Upper lobe of left lung (tissue), 6 donors: ENCODE measurements around the gene CHM. TPM values are rescaled to one million over a fixed set of nuclear protein-coding genes. Genes with fewer than 3 reads are reported as not detected.

Source experiments
- ATAC-seq, 2 donors: fragments of 200-7000 bp; cut with Tn5 transposase; one replicate each; pipeline ENCODE4 v1.9.1; 2022; ENCODE audit warnings: mild to moderate bottlenecking in 2 of 2, moderate library complexity in 2 of 2; ENCODE audit not compliant: low FRiP score in 2 of 2
- DNase-seq, 2 donors: peaks; one replicate each; pipeline ENCODE4 v3.0.0-alpha.2; 2019 to 2020
- H3K27ac ChIP-seq, 4 donors: fragments of 200-600 bp; sonication (generic); one replicate each; pipeline ENCODE4 v1.5.1; 2016 to 2019
- H3K27me3 ChIP-seq, 4 donors: fragments of 200-600 bp; sonication (generic); one replicate each; pipeline ENCODE4 v1.5.1; 2017 to 2019
- H3K36me3 ChIP-seq, 4 donors: fragments of 200-600 bp; sonication (generic); one replicate each; pipeline ENCODE4 v1.5.1; 2016 to 2019
- H3K4me1 ChIP-seq, 4 donors: fragments of 200-600 bp; sonication (generic); one replicate each; pipeline ENCODE4 v1.5.1; 2018 to 2019
- H3K4me3 ChIP-seq, 4 donors: fragments of 200-600 bp; sonication (generic); one replicate each; pipeline ENCODE4 v1.5.1; 2017 to 2019; ENCODE audit warnings: mild to moderate bottlenecking in 2 of 4, moderate library complexity in 1 of 4
- H3K9me3 ChIP-seq, 4 donors: fragments of 200-600 bp; sonication (generic); one replicate each; pipeline ENCODE4 v1.5.1; 2018 to 2019
- EP300 ChIP-seq, 4 donors: sonication (generic); formaldehyde crosslinking; IDR thresholded peaks; one replicate each; pipeline ENCODE4 v1.5.1; 2017; ENCODE audit warnings: antibody characterized with exemption in 4 of 4, control low read depth in 2 of 4
- POLR2A ChIP-seq, 4 donors: fragments of 450-650 bp; IDR thresholded peaks; one replicate each; pipeline ENCODE4 v1.5.1; 2016 to 2017; ENCODE audit warnings: antibody characterized with exemption in 4 of 4, mild to moderate bottlenecking in 2 of 4
- POLR2AphosphoS5 ChIP-seq, 2 donors: sonication (generic); formaldehyde crosslinking; IDR thresholded peaks; one replicate each; pipeline ENCODE4 v1.5.1; 2017; ENCODE audit warnings: antibody characterized with exemption in 2 of 2
- WGBS, 2 donors: methylation state at CpG; one replicate each; pipeline ENCODE4 v1.1.5; 2017 to 2018; 5-methylcytosine and 5-hydroxymethylcytosine counted together
- total RNA-seq, 6 donors: library from RNA; depleted of rRNA in 4 of 6; stranded (reverse); fragments of >200 nt in 4 of 6; gene quantifications; one replicate each; pipeline versions ENCODE4 v1.1.0 to v1.2.1, GENCODE V29; 2016 to 2021
- TF ChIP-seq, protein P1 (sequence below), 6 experiments: fragments of 450-650 bp in 4 of 6; fragments of 200-600 bp in 2 of 6; sonication (generic) in 2 of 6; IDR thresholded peaks; one replicate each; pipeline ENCODE4 v1.5.1; 2016 to 2019; ENCODE audit warnings: antibody characterized with exemption in 6 of 6
- donor health status: DM: no; HTN: no; CAD: no; lungs with moderate emphysema.
- donor health status: DM: no; HTN: yes; CAD: no; lungs with severe emphysema.

The CHM gene
- total RNA-seq, 6 donors from 2014 or later: 14.7 to 28.6 (median 20.6) TPM

DNA sequence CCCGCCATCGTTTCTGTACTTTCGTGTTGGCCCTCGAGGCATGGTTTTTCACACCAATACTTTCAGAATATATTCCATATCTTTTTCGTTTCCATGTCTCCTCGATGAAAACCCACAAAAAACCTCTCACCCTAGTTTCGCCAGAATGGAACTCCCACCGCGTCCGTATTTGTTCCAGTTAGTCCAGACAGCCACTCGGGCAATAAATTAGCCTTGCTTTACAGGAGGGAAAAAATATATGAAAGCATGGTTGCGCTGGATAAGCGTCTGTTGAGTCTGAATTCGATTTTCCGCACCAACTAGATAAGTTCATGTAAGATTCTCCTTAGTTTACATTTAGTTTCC lies 550 bp upstream of the CHM start:
- no peaks in the 10 kb centered on the region for H3K36me3 ChIP-seq
- no peaks in the 10 kb centered on the region for H3K9me3 ChIP-seq
- peak overlapping the region; percentile 11 to 63 (median 52) for H3K4me3 ChIP-seq
- no peaks in the 10 kb centered on the region for H3K27me3 ChIP-seq
- peaks cover 0 to 6% (median 4%) of the 10 kb centered on the region in 4 donors for H3K4me1 ChIP-seq
- H3K27ac ChIP-seq: peak overlapping the region in 3 of 4 donors; percentile 82 to 86 (median 86)
- ATAC-seq (peak in 1 of 2 donors; percentile 23), DNase-seq (no peak)
- no peak for TF ChIP-seq POLR2AphosphoS5 (IDR thresholded peaks at IDR 0.05)
- 42 to 49% methylated on average over 15 of the region's 15 CpGs for WGBS, 2 donors

- ATAC-seq: no peak
- H3K27me3 ChIP-seq: no peaks in the 10 kb centered on the region
- H3K9me3 ChIP-seq: no peaks in the 10 kb centered on the region
- no peak overlapping the region for H3K4me3 ChIP-seq
- no peak for DNase-seq
- no peak overlapping the region for H3K27ac ChIP-seq
- H3K36me3 ChIP-seq: no peaks in the 10 kb centered on the region
- TF ChIP-seq POLR2AphosphoS5 (IDR thresholded peaks at IDR 0.05): no peak
- TF ChIP-seq POLR2A (IDR thresholded peaks at IDR 0.05): no peak
- TF ChIP-seq, protein P1, sequence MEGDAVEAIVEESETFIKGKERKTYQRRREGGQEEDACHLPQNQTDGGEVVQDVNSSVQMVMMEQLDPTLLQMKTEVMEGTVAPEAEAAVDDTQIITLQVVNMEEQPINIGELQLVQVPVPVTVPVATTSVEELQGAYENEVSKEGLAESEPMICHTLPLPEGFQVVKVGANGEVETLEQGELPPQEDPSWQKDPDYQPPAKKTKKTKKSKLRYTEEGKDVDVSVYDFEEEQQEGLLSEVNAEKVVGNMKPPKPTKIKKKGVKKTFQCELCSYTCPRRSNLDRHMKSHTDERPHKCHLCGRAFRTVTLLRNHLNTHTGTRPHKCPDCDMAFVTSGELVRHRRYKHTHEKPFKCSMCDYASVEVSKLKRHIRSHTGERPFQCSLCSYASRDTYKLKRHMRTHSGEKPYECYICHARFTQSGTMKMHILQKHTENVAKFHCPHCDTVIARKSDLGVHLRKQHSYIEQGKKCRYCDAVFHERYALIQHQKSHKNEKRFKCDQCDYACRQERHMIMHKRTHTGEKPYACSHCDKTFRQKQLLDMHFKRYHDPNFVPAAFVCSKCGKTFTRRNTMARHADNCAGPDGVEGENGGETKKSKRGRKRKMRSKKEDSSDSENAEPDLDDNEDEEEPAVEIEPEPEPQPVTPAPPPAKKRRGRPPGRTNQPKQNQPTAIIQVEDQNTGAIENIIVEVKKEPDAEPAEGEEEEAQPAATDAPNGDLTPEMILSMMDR (IDR thresholded peaks at IDR 0.05): no peak
- TF ChIP-seq EP300 (IDR thresholded peaks at IDR 0.05): no peak
- H3K4me1 ChIP-seq: peaks cover 0 to 6% (median 4%) of the 10 kb centered on the region in 4 donors
Observed at GRCh38 chrX:86044216-86044615, 3.1 kb downstream of the CHM start.

GRCh38 chrX:86039625-86040568 lies 7.5 kb downstream of the CHM start:
- TF ChIP-seq POLR2AphosphoS5 (IDR thresholded peaks at IDR 0.05): no peak
- H3K9me3 ChIP-seq: no peaks in the 10 kb centered on the region
- no peak for DNase-seq
- no peak overlapping the region for H3K4me3 ChIP-seq
- H3K27me3 ChIP-seq: no peaks in the 10 kb centered on the region
- no peak for ATAC-seq
- H3K4me1 ChIP-seq: no peaks in the 10 kb centered on the region
- no peak overlapping the region for H3K27ac ChIP-seq
- WGBS, 2 donors: 84 to 86% methylated on average over 9 to 21 of the region's 21 CpGs
- H3K36me3 ChIP-seq: no peaks in the 10 kb centered on the region

- Histone ChIP-seq H3K4me1 (no peaks in the 10 kb centered on the region), H3K27me3 (no peaks in the 10 kb centered on the region), H3K36me3 (no peaks in the 10 kb centered on the region), H3K9me3 (no peaks in the 10 kb centered on the region), H3K27ac (no peak overlapping the region), H3K4me3 (no peak overlapping the region)
- TF ChIP-seq POLR2AphosphoS5 (IDR thresholded peaks at IDR 0.05) (no peak), EP300 (IDR thresholded peaks at IDR 0.05) (no peak), POLR2A (IDR thresholded peaks at IDR 0.05) (no peak)
- TF ChIP-seq, protein P1 (IDR thresholded peaks at IDR 0.05): no peak
- ATAC-seq: no peak
- DNase-seq: no peak
Observed at GRCh38 chrX:86033385-86033784, 14.0 kb downstream of the CHM start.

- H3K9me3 ChIP-seq: no peaks in the 10 kb centered on the region
- no peak for TF ChIP-seq EP300 (IDR thresholded peaks at IDR 0.05)
- TF ChIP-seq, protein P1 (IDR thresholded peaks at IDR 0.05): no peak
- TF ChIP-seq POLR2AphosphoS5 (IDR thresholded peaks at IDR 0.05): no peak
- TF ChIP-seq POLR2A (IDR thresholded peaks at IDR 0.05): no peak
- WGBS, 2 donors: 48 to 51% methylated on average over 2 of the region's 2 CpGs
Observed at GRCh38 chrX:86028681-86029080, 18.7 kb downstream of the CHM start.

DNA sequence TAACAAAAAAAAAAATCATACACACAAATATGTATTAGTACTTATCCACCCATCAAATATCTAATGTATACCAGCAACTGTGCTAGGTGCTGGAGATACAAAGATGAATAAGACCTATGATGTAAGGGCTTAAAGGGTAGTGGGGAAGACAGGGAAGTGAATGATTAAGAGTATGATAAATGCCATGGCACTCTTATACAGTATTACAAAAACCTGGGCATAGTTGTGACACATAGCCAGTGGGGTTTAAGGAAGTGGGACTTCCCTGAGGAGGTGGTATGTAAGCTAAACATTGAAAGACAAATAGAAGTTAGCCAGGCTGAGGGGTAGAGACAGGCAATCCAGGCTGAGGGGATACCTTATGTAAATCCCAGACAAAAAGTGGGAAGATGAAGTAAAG lies 23.5 kb downstream of the CHM start:
- H3K4me3 ChIP-seq: no peak overlapping the region
- H3K9me3 ChIP-seq: no peaks in the 10 kb centered on the region
- peaks cover 0 to 4% (median 0%) of the 10 kb centered on the region in 4 donors for H3K4me1 ChIP-seq
- ATAC-seq (no peak), DNase-seq (no peak)
- no peak overlapping the region for H3K27ac ChIP-seq
- TF ChIP-seq POLR2A (IDR thresholded peaks at IDR 0.05) (no peak), POLR2AphosphoS5 (IDR thresholded peaks at IDR 0.05) (no peak)
- TF ChIP-seq, protein P1 (IDR thresholded peaks at IDR 0.05): no peak
- no peaks in the 10 kb centered on the region for H3K36me3 ChIP-seq
- no peaks in the 10 kb centered on the region for H3K27me3 ChIP-seq

More at GRCh38 chrX:86028681-86029080, 18.7 kb downstream of the CHM start:
- Histone ChIP-seq H3K4me3 (no peak overlapping the region), H3K4me1 (no peaks in the 10 kb centered on the region), H3K27ac (no peak overlapping the region), H3K27me3 (no peaks in the 10 kb centered on the region), H3K36me3 (no peaks in the 10 kb centered on the region)
- DNase-seq (no peak), ATAC-seq (no peak)
